ENCODE results near the gene ARHGAP15. TPM values are rescaled to one million over a fixed set of nuclear protein-coding genes. Genes with fewer than 3 reads are reported as not detected.

The ARHGAP15 gene
- total RNA-seq, 1 experiment from 2014 or later = not detected

GRCh38 chr2:143522699-143523098 lies 393.5 kb downstream of the ARHGAP15 start:
- no peak for DNase-seq
- CTCF ChIA-PET = no interaction called here

GRCh38 chr2:143524119-143524553 lies 394.9 kb downstream of the ARHGAP15 start:
- no peaks in the 10 kb centered on the region for H3K79me2 ChIP-seq (ENCODE audit: low read depth)
- H3K36me3 ChIP-seq (ENCODE audit: low read depth) = no peaks in the 10 kb centered on the region
- no peaks in the 10 kb centered on the region for H4K20me1 ChIP-seq (ENCODE audit: insufficient read depth)
- no peak overlapping the region for H3K27ac ChIP-seq
- no peak overlapping the region for H3K4me2 ChIP-seq
- no peaks in the 10 kb centered on the region for H3F3A ChIP-seq (ENCODE audit: insufficient read depth, low read depth)
- DNase-seq = no peak
- no peak for TF ChIP-seq EZH2 (IDR thresholded peaks at IDR 0.05; ENCODE audit: low read depth)
- TF ChIP-seq, protein P1, sequence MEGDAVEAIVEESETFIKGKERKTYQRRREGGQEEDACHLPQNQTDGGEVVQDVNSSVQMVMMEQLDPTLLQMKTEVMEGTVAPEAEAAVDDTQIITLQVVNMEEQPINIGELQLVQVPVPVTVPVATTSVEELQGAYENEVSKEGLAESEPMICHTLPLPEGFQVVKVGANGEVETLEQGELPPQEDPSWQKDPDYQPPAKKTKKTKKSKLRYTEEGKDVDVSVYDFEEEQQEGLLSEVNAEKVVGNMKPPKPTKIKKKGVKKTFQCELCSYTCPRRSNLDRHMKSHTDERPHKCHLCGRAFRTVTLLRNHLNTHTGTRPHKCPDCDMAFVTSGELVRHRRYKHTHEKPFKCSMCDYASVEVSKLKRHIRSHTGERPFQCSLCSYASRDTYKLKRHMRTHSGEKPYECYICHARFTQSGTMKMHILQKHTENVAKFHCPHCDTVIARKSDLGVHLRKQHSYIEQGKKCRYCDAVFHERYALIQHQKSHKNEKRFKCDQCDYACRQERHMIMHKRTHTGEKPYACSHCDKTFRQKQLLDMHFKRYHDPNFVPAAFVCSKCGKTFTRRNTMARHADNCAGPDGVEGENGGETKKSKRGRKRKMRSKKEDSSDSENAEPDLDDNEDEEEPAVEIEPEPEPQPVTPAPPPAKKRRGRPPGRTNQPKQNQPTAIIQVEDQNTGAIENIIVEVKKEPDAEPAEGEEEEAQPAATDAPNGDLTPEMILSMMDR (conservative IDR thresholded peaks at IDR 0.05) = no peak
- intact Hi-C loops (cut with micrococcal nuclease; ENCODE audit: unreplicated experiment) = no loop called here
- no peaks in the 10 kb centered on the region for H3K4me1 ChIP-seq (replicated peaks; ENCODE audit: insufficient read depth)
- POLR2A ChIA-PET (ENCODE audit: unreplicated experiment) = no interaction called here
- no peaks in the 10 kb centered on the region for H3K9me2 ChIP-seq (ENCODE audit: insufficient read depth)
- H2AFZ ChIP-seq = no peak overlapping the region
- H3K27me3 ChIP-seq (ENCODE audit: insufficient read depth, low read depth) = no peaks in the 10 kb centered on the region
- CTCF ChIA-PET = no interaction called here
- BruUV-seq (replicated peaks) = no TSS peak
- H3K4me3 ChIP-seq = no peak overlapping the region
- no peaks in the 10 kb centered on the region for H3K9me3 ChIP-seq (ENCODE audit: insufficient read depth, low read depth)

More at GRCh38 chr2:143522699-143523098, 393.5 kb downstream of the ARHGAP15 start:
- no peak overlapping the region; the same call in 1 of the 2 replicates for H2AFZ ChIP-seq
- H4K20me1 ChIP-seq (ENCODE audit: insufficient read depth) = no peaks in the 10 kb centered on the region
- no TSS peak for BruUV-seq (replicated peaks)
- no peaks in the 10 kb centered on the region for H3K79me2 ChIP-seq (ENCODE audit: low read depth)
- intact Hi-C loops (cut with micrococcal nuclease; ENCODE audit: unreplicated experiment) = no loop called here
- H3K4me3 ChIP-seq = no peak overlapping the region
- no peaks in the 10 kb centered on the region for H3K9me3 ChIP-seq (ENCODE audit: insufficient read depth, low read depth)
- no peaks in the 10 kb centered on the region for H3K36me3 ChIP-seq (ENCODE audit: low read depth)
- TF ChIP-seq, protein P1 (conservative IDR thresholded peaks at IDR 0.05) = no peak
- TF ChIP-seq EZH2 (IDR thresholded peaks at IDR 0.05; ENCODE audit: low read depth) = no peak
- POLR2A ChIA-PET (ENCODE audit: unreplicated experiment) = no interaction called here
- no peaks in the 10 kb centered on the region for H3F3A ChIP-seq (ENCODE audit: insufficient read depth, low read depth)
- no peak overlapping the region for H3K27ac ChIP-seq
- H3K27me3 ChIP-seq (ENCODE audit: insufficient read depth, low read depth) = no peaks in the 10 kb centered on the region
- no peaks in the 10 kb centered on the region for H3K9me2 ChIP-seq (ENCODE audit: insufficient read depth)
- no peaks in the 10 kb centered on the region for H3K4me1 ChIP-seq (replicated peaks; ENCODE audit: insufficient read depth)
- no peak overlapping the region for H3K4me2 ChIP-seq

GRCh38 chr2:143524559-143525401 lies 395.6 kb downstream of the ARHGAP15 start:
- Histone ChIP-seq H3K4me3 (no peak overlapping the region), H3F3A (ENCODE audit: insufficient read depth, low read depth) (no peaks in the 10 kb centered on the region), H3K79me2 (ENCODE audit: low read depth) (no peaks in the 10 kb centered on the region), H3K4me2 (no peak overlapping the region), H3K27me3 (ENCODE audit: insufficient read depth, low read depth) (no peaks in the 10 kb centered on the region), H3K27ac (no peak overlapping the region), H3K36me3 (ENCODE audit: low read depth) (no peaks in the 10 kb centered on the region), H3K4me1 (replicated peaks; ENCODE audit: insufficient read depth) (no peaks in the 10 kb centered on the region), H2AFZ (no peak overlapping the region), H3K9me2 (ENCODE audit: insufficient read depth) (no peaks in the 10 kb centered on the region), H4K20me1 (ENCODE audit: insufficient read depth) (no peaks in the 10 kb centered on the region), H3K9me3 (ENCODE audit: insufficient read depth, low read depth) (no peaks in the 10 kb centered on the region)
- no peak for TF ChIP-seq EZH2 (IDR thresholded peaks at IDR 0.05; ENCODE audit: low read depth)
- TF ChIP-seq, protein P1 (conservative IDR thresholded peaks at IDR 0.05) = no peak
- CTCF ChIA-PET = no interaction called here
- no TSS peak for BruUV-seq (replicated peaks)
- POLR2A ChIA-PET (ENCODE audit: unreplicated experiment) = no interaction called here
- intact Hi-C loops (cut with micrococcal nuclease; ENCODE audit: unreplicated experiment) = no loop called here
- DNase-seq = no peak
